HepG2 (cell line): Measurements from ENCODE around the gene PHKG2. TPM values are rescaled to one million over a fixed set of nuclear protein-coding genes. Genes with fewer than 3 reads are reported as not detected.
A peak's percentile ranks its signal among the peaks of the same experiment; 100 is the strongest.

Experiments used
- ATM ChIP-seq: fragments of 450-650 bp; IDR thresholded peaks from 2 replicates; pipeline ENCODE4 v1.7.1; 2017; ENCODE audit warnings: mild to moderate bottlenecking, borderline replicate concordance
- NCOA1 ChIP-seq: sonication (generic); formaldehyde crosslinking; IDR thresholded peaks from 2 replicates; pipeline ENCODE4 v1.9.0; 2021; ENCODE audit warnings: missing genetic modification reagents
- POLR2G ChIP-seq: fragments of 200-400 bp; formaldehyde crosslinking; IDR thresholded peaks from 2 replicates; pipeline ENCODE4 v1.6.1; 2018; ENCODE audit warnings: mild to moderate bottlenecking, low read depth, low read length, moderate library complexity
- ZBTB40 ChIP-seq, 2 experiments: fragments of 450-650 bp in 1 of 2; sonication (generic) in 1 of 2; formaldehyde crosslinking in 1 of 2; IDR thresholded peaks; 2 replicates each; pipeline versions ENCODE4 v1.6.1 to v1.8.0; 2016 to 2022; ENCODE audit warnings: antibody characterized with exemption in 1 of 2, mild to moderate bottlenecking in 1 of 2, missing genetic modification reagents in 1 of 2
- ZNF281 ChIP-seq: sonication (generic); formaldehyde crosslinking; IDR thresholded peaks from 2 replicates; pipeline ENCODE4 v1.4.0; 2020; ENCODE audit warnings: missing genetic modification reagents, borderline replicate concordance
- ZNF331 ChIP-seq: sonication (generic); formaldehyde crosslinking; IDR thresholded peaks from 2 replicates; pipeline ENCODE4 v1.4.0; 2020; ENCODE audit warnings: missing genetic modification reagents
- ZNF44 ChIP-seq: sonication (generic); formaldehyde crosslinking; IDR thresholded peaks from 2 replicates; pipeline ENCODE4 v1.5.1; 2020; ENCODE audit warnings: mild to moderate bottlenecking, missing genetic modification reagents
- ZNF546 ChIP-seq: sonication (generic); formaldehyde crosslinking; conservative IDR thresholded peaks from 2 replicates; pipeline ENCODE4 v1.8.1; 2023; ENCODE audit warnings: mild to moderate bottlenecking, missing genetic modification reagents
- ZNF891 ChIP-seq: sonication (generic); formaldehyde crosslinking; IDR thresholded peaks from 2 replicates; pipeline ENCODE4 v1.5.0; 2020; ENCODE audit warnings: mild to moderate bottlenecking, missing genetic modification reagents
- polyA plus RNA-seq, 8 experiments: library from polyadenylated mRNA; depleted of rRNA in 3 of 8; stranded (reverse) in 7 of 8; unstranded in 1 of 8; fragments of >200 nt; fragmentation: Illumina TruSeq in 4 of 8; extraction: Trizol in 4 of 8; gene quantifications; 2 replicates each; pipeline versions ENCODE4 v1.2.1 to v1.2.3, GENCODE V29; 2011 to 2016; ENCODE audit warnings: low read depth in 4 of 8, missing spikeins in 1 of 8, mixed read lengths in 1 of 8; ENCODE audit not compliant: insufficient read depth in 1 of 8
- total RNA-seq, 5 experiments: library from RNA; depleted of rRNA; stranded (reverse); fragments of >200 nt; fragmentation: Illumina TruSeq; extraction: Trizol; gene quantifications; 2 replicates each; pipeline ENCODE4 v1.2.3, GENCODE V29; 2016; ENCODE audit warnings: low read depth in 1 of 5
- TF ChIP-seq, protein P1 (sequence below): sonication (generic); formaldehyde crosslinking; IDR thresholded peaks from 2 replicates; pipeline ENCODE4 v1.4.0; 2020; ENCODE audit warnings: missing genetic modification reagents
- TF ChIP-seq, protein P2 (sequence below): sonication (generic); formaldehyde crosslinking; IDR thresholded peaks from 2 replicates; pipeline ENCODE4 v1.8.0; 2022; ENCODE audit warnings: missing genetic modification reagents, mild to moderate bottlenecking, moderate library complexity, borderline replicate concordance

Gene PHKG2
- total and polyA plus RNA-seq, 2 of the 13 experiments (the other 11 are each of a cell fraction or from before 2014, with no cell fraction given): 37.4 to 42.1 TPM

GRCh38 chr16:30775392-30776188, 27.4 kb downstream of the PHKG2 start (continued):
- TF ChIP-seq, protein P1, sequence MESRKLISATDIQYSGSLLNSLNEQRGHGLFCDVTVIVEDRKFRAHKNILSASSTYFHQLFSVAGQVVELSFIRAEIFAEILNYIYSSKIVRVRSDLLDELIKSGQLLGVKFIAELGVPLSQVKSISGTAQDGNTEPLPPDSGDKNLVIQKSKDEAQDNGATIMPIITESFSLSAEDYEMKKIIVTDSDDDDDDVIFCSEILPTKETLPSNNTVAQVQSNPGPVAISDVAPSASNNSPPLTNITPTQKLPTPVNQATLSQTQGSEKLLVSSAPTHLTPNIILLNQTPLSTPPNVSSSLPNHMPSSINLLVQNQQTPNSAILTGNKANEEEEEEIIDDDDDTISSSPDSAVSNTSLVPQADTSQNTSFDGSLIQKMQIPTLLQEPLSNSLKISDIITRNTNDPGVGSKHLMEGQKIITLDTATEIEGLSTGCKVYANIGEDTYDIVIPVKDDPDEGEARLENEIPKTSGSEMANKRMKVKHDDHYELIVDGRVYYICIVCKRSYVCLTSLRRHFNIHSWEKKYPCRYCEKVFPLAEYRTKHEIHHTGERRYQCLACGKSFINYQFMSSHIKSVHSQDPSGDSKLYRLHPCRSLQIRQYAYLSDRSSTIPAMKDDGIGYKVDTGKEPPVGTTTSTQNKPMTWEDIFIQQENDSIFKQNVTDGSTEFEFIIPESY (CRISPR knock-in tag): peak; percentile 25; the same call in 1 of the 2 replicates
- TF ChIP-seq ZNF281 (CRISPR knock-in tag) (peak; percentile 19; the same call in 1 of the 2 replicates), ZNF891 (peak; percentile 88), POLR2G (peak; percentile 92), ZNF546 (CRISPR knock-in tag) (peak; percentile 98), ATM (no peak), NCOA1 (CRISPR knock-in tag) (peak; percentile 99), ZNF331 (CRISPR knock-in tag) (peak; percentile 66), ZBTB40 (IDR thresholded peaks at IDR 0.05) (no peak), ZBTB40 (CRISPR knock-in tag; IDR thresholded peaks at IDR 0.05) (peak; percentile 91), ZNF44 (0 out of 2 replicates have a peak, but pooled peaks have one; percentile 90)
- TF ChIP-seq, protein P2, sequence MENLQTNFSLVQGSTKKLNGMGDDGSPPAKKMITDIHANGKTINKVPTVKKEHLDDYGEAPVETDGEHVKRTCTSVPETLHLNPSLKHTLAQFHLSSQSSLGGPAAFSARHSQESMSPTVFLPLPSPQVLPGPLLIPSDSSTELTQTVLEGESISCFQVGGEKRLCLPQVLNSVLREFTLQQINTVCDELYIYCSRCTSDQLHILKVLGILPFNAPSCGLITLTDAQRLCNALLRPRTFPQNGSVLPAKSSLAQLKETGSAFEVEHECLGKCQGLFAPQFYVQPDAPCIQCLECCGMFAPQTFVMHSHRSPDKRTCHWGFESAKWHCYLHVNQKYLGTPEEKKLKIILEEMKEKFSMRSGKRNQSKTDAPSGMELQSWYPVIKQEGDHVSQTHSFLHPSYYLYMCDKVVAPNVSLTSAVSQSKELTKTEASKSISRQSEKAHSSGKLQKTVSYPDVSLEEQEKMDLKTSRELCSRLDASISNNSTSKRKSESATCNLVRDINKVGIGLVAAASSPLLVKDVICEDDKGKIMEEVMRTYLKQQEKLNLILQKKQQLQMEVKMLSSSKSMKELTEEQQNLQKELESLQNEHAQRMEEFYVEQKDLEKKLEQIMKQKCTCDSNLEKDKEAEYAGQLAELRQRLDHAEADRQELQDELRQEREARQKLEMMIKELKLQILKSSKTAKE (CRISPR knock-in tag): no peak
